ENCODE results near the gene CCDC33. TPM values are rescaled to one million over a fixed set of nuclear protein-coding genes. Genes with fewer than 3 reads are reported as not detected.

Gene CCDC33
- total RNA-seq, 4 donors from 2014 or later = not detected

GRCh38 chr15:74220475-74221248, 15.5 kb upstream of the CCDC33 start:
- no peaks in the 10 kb centered on the region for H3K36me3 ChIP-seq
- H3K27me3 ChIP-seq = peaks cover 0 to 58% (median 0%) of the 10 kb centered on the region in 4 donors
- no peaks in the 10 kb centered on the region for H3K9me3 ChIP-seq
- TF ChIP-seq POLR2A (IDR thresholded peaks at IDR 0.05; ENCODE audit: low read depth) (no peak), POLR2AphosphoS5 (IDR thresholded peaks at IDR 0.05) (no peak), EP300 (IDR thresholded peaks at IDR 0.05) (no peak)
- TF ChIP-seq, protein P1, sequence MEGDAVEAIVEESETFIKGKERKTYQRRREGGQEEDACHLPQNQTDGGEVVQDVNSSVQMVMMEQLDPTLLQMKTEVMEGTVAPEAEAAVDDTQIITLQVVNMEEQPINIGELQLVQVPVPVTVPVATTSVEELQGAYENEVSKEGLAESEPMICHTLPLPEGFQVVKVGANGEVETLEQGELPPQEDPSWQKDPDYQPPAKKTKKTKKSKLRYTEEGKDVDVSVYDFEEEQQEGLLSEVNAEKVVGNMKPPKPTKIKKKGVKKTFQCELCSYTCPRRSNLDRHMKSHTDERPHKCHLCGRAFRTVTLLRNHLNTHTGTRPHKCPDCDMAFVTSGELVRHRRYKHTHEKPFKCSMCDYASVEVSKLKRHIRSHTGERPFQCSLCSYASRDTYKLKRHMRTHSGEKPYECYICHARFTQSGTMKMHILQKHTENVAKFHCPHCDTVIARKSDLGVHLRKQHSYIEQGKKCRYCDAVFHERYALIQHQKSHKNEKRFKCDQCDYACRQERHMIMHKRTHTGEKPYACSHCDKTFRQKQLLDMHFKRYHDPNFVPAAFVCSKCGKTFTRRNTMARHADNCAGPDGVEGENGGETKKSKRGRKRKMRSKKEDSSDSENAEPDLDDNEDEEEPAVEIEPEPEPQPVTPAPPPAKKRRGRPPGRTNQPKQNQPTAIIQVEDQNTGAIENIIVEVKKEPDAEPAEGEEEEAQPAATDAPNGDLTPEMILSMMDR (IDR thresholded peaks at IDR 0.05) = no peak
- no peaks in the 10 kb centered on the region for H3K4me1 ChIP-seq
- 60% methylated on average over 11 of the region's 11 CpGs for WGBS
- no peak overlapping the region for H3K4me3 ChIP-seq
- H3K27ac ChIP-seq (replicated peaks in 1 of 4) = no peak overlapping the region
- intact Hi-C loops (cut with DNase I) = no loop called here
- DNase-seq (ENCODE audit: extremely low spot score) = no peak

- TF ChIP-seq POLR2AphosphoS5 (IDR thresholded peaks at IDR 0.05) = no peak
- TF ChIP-seq, protein P1 (IDR thresholded peaks at IDR 0.05) = no peak
- TF ChIP-seq POLR2A (IDR thresholded peaks at IDR 0.05; ENCODE audit: low read depth) = no peak
- no peak for TF ChIP-seq EP300 (IDR thresholded peaks at IDR 0.05)
- H3K27ac ChIP-seq (replicated peaks in 1 of 4) = no peak overlapping the region
- WGBS = 53% methylated on average over 12 of the region's 12 CpGs
- H3K36me3 ChIP-seq = no peaks in the 10 kb centered on the region
- intact Hi-C loops (cut with DNase I) = no loop called here
- no peaks in the 10 kb centered on the region for H3K9me3 ChIP-seq
- H3K4me3 ChIP-seq = no peak overlapping the region
- no peaks in the 10 kb centered on the region for H3K4me1 ChIP-seq
- no peak for DNase-seq (ENCODE audit: extremely low spot score)
- H3K27me3 ChIP-seq = peaks cover 0 to 62% (median 0%) of the 10 kb centered on the region in 4 donors
Observed at GRCh38 chr15:74221399-74222239, 14.5 kb upstream of the CCDC33 start.

- no peaks in the 10 kb centered on the region for H3K36me3 ChIP-seq
- intact Hi-C loops (cut with DNase I) = no loop called here
- H3K9me3 ChIP-seq = no peaks in the 10 kb centered on the region
- TF ChIP-seq EP300 (IDR thresholded peaks at IDR 0.05) (no peak), POLR2A (IDR thresholded peaks at IDR 0.05; ENCODE audit: low read depth) (no peak), POLR2AphosphoS5 (IDR thresholded peaks at IDR 0.05) (no peak)
- TF ChIP-seq, protein P1 (IDR thresholded peaks at IDR 0.05) = no peak
- peaks cover 0 to 64% (median 0%) of the 10 kb centered on the region in 4 donors for H3K27me3 ChIP-seq
- no peak overlapping the region for H3K27ac ChIP-seq (replicated peaks in 1 of 4)
- no peak overlapping the region for H3K4me3 ChIP-seq
- no peak for DNase-seq (ENCODE audit: extremely low spot score)
- H3K4me1 ChIP-seq = no peaks in the 10 kb centered on the region
- WGBS = 54% methylated on average over 25 of the region's 25 CpGs
Observed at GRCh38 chr15:74222240-74223119, 13.6 kb upstream of the CCDC33 start.

DNA sequence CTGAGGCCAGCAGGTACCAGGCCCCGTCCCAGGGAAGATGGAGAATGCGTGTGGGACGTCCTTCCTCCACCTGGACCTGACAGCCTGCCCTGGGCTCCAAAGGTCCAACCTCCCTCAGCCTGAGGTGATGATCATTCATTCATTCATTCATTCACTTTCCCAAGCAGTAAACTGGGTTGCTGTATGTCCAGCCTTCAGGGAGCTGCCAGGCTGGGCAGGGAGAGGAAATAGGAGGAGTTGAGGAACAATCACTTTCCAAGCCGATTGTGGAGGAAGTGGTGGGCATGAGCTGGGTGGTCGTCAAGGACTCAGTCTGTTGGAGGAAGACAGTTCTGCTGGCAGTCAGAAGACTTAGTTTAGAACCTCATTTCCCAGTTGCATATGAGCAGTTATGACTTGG, 10.2 kb upstream of the CCDC33 start:
- H3K4me3 ChIP-seq = no peak overlapping the region
- no peak for DNase-seq (ENCODE audit: extremely low spot score)
- no peaks in the 10 kb centered on the region for H3K9me3 ChIP-seq
- no peak overlapping the region for H3K27ac ChIP-seq (replicated peaks in 1 of 4)
- WGBS = 74% methylated on average over 5 of the region's 5 CpGs
- TF ChIP-seq POLR2AphosphoS5 (IDR thresholded peaks at IDR 0.05) (no peak), EP300 (IDR thresholded peaks at IDR 0.05) (no peak)
- intact Hi-C loops (cut with DNase I) = no loop called here
- no peaks in the 10 kb centered on the region for H3K36me3 ChIP-seq
- peaks cover 0 to 78% (median 0%) of the 10 kb centered on the region in 4 donors for H3K27me3 ChIP-seq
- H3K4me1 ChIP-seq = peaks cover 9 to 15% (median 12%) of the 10 kb centered on the region in 4 donors
